ENCODE data around the gene HNRNPAB.
A peak's percentile ranks its signal among the peaks of the same experiment; 100 is the strongest.
"Not testable (repeated sequence)": the region's sequence is repeated elsewhere in the genome, so short reads cannot be mapped to it uniquely, and the experiment has no call there.

The HNRNPAB gene

GRCh38 chr5:178232124-178232919, 28.0 kb downstream of the HNRNPAB start, which contains the start of gene PHYKPL:
TSS of gene PHYKPL (minus strand) at chr5:178232802. CDS start at chr5:178232550, 252 bp downstream.
- DNase-seq, result peak; percentile 80

GRCh38 chr5:178232920-178233429, 28.6 kb downstream of the HNRNPAB start:
- no peak for DNase-seq

GRCh38 chr5:178234121-178234749, 29.9 kb downstream of the HNRNPAB start:
- DNase-seq, result no peak

GRCh38 chr5:178234750-178235587, 30.6 kb downstream of the HNRNPAB start:
- peak; percentile 65 for DNase-seq

- DNase-seq, result no peak
Measured at GRCh38 chr5:178235588-178235974, 31.2 kb downstream of the HNRNPAB start.

DNA sequence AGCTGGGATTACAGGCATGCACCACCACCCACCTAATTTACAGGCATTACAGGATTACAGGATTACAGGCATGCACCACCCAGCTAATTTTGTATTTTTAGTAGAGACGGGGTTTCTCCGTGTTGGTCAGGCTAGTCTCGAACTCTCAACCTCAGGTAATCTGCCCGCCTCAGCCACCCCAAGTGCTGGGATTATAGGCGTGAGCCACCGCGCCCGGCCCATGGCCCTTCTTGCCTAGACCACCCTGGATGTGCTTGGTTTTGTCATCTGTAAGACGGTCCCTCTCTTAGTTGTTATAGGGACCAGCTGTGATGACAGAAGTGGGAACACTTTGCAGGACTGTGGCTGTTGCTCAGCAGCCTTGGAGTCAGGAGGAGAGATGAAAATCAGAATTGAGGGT, 31.8 kb downstream of the HNRNPAB start:
- DNase-seq, result no peak

GRCh38 chr5:178236679-178237078, 32.3 kb downstream of the HNRNPAB start:
- no peak for DNase-seq

- no peak for DNase-seq
Measured at GRCh38 chr5:178237431-178238312, 33.3 kb downstream of the HNRNPAB start.

GRCh38 chr5:178238313-178238635, 33.9 kb downstream of the HNRNPAB start:
- no peak for DNase-seq

DNA sequence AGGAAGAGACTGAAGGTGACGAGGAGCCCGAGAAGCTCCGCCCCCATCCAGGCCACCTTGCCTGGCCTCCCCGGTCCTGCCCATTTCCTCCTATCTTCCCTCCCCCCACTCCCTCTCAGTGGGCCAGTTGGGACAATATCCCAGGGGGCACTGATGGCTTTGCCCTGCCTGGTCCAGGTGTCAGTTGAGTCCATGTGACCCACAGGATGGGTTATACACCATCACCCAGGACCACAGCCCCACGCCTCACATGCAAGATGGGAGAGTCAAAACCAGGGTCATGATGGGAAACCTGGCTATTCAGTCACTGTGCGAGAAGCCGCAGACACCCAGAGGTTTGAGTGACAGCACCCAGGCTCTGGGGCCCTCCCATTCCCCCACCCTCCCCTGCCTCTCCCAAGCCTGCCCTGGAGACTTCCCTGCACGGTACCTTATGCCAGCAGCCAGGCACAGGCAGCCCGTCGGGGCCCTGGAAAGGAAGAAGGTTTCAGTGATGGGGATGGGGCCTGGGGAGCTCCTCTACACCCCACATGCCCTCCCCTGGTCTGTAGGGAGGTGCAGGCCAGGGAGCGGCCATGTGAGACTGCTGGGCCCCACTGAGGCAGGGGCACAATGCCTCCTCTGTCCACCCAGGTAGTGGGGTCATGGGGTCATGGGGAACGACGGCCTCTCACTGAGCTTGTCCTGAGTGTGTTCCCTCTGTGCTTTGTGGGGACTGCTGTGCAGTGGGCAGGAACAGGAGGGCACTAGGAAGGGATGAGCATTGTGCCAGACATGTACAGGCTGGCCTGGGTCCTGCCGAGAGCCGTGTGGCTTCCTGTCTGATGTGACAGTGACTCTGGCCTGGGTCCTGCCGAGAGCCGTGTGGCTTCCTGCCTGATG, 34.6 kb downstream of the HNRNPAB start:
- DNase-seq, result peak; percentile 38

- not testable (repeated sequence) for DNase-seq
Measured at GRCh38 chr5:178239626-178240301, 35.4 kb downstream of the HNRNPAB start.

GRCh38 chr5:178240341-178240741, 36.0 kb downstream of the HNRNPAB start:
- DNase-seq, result peak; percentile 78

GRCh38 chr5:178240766-178241165, 36.4 kb downstream of the HNRNPAB start:
- peak; percentile 78 for DNase-seq

- peak; percentile 90 for DNase-seq
Measured at GRCh38 chr5:178241231-178241663, 36.9 kb downstream of the HNRNPAB start.

- no peak for DNase-seq
Measured at GRCh38 chr5:178241688-178242231, 37.4 kb downstream of the HNRNPAB start.

DNA sequence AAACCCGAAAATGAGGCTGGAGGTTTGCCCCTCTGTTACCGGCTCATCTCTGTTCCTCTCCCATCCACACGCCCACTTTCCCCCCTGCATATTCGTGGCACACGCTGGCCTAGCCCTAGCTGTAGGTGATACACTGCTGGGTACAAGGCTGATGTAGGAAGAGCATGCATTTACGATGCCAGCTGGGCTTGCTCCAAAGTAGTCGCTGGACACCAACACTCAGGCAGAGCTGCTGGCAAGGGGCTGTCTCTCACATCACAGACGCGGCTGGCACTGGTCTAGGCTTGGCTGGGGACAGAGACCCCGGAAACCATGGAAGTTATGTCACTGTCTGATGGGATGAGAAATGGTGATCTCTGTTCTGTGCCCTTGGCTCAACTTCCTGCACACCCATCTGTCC, 38.1 kb downstream of the HNRNPAB start:
- DNase-seq, result no peak

DNA sequence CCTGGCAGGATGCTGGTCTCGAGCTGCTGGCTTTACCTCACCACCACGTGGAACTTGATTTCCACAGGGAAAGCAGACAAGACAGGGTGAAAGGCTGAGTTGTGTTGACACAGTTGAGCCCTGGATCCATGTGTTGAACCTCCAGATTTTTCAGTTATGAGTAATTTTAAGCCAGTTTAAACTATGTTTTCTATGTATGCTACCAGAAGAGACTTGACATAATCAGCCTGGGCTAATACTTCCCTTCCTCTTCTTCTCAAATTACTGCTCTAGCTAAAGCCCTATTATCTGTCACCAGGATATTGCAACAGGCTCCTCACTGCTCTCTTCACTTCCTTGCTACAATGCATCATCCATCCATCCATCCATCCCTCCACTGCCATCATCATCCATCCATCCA, 40.2 kb downstream of the HNRNPAB start:
- no peak for DNase-seq

- no peak for DNase-seq
Measured at GRCh38 chr5:178245389-178245788, 41.1 kb downstream of the HNRNPAB start.

GRCh38 chr5:178246624-178247279, 42.4 kb downstream of the HNRNPAB start:
- DNase-seq, result no peak
